Epithelial cell of proximal tubule (primary cell): Measurements from ENCODE around the gene CPT1B. TPM values are rescaled to one million over a fixed set of nuclear protein-coding genes. Genes with fewer than 3 reads are reported as not detected.
A peak's percentile ranks its signal among the peaks of the same experiment; 100 is the strongest.

Experiments used
- DNase-seq: peaks from one replicate; pipeline ENCODE4 v3.0.0-alpha.2; 2011; ENCODE audit warnings: low read depth
- H3K4me3 ChIP-seq: 2 replicates; pipeline ENCODE4 v1.5.1; 2011; ENCODE audit warnings: low read depth, mild to moderate bottlenecking, low read length
- CTCF ChIP-seq: conservative IDR thresholded peaks from 2 replicates; pipeline ENCODE4 v1.5.1; 2012; ENCODE audit warnings: low read depth, mild to moderate bottlenecking, low read length
- total RNA-seq: library from RNA; depleted of rRNA; stranded (reverse); fragments of >200 nt; gene quantifications from 2 replicates; pipeline ENCODE4 v1.2.3, GENCODE V29; 2015

Gene CPT1B
- total RNA-seq, 1 donor from 2014 or later: 4.0 TPM

DNA sequence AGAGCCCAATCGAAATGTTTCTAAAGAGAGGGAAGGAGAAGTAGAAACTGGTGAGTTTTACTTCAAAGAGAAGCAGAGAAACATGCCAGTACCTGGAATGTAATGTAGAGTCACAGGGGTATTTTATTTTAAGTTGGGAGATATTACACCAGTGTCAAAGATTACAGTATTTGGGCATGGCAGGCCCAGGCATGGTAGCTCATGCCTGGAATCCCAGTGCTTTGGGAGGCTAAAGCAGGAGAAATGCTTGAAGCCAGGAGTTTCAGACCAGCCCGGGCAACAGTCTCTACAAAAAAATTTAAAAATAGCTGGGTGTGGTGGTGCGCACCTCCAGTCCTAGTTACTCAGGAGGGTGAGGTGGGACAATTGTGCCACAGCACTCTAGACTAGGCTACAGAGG, 18.2 kb downstream of the CPT1B start:
- DNase-seq: no peak

DNA sequence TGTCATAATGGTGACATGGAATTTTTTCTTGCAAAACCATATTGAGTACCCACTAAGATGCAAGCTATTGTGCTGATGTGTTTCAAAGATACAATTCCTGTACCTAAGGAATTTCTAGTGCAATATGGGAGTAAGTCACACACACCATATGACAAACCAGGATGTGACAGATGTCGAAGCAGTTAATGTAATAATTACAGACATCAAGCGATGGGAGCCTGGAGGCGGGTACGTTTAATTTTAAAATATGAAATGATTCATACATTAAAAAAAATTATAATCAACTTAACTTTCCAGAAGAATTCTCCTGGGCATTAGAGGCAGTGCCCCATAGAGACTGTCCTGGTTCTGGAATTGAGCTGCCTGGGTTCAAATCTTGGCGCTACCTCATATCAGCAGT, 21.5 kb downstream of the CPT1B start:
- no peak for TF ChIP-seq CTCF
- no peak for DNase-seq
- H3K4me3 ChIP-seq: no peak overlapping the region

More for the DNA sequence above, 18.2 kb downstream of the CPT1B start:
- TF ChIP-seq CTCF: no peak
- H3K4me3 ChIP-seq: no peak overlapping the region

DNA sequence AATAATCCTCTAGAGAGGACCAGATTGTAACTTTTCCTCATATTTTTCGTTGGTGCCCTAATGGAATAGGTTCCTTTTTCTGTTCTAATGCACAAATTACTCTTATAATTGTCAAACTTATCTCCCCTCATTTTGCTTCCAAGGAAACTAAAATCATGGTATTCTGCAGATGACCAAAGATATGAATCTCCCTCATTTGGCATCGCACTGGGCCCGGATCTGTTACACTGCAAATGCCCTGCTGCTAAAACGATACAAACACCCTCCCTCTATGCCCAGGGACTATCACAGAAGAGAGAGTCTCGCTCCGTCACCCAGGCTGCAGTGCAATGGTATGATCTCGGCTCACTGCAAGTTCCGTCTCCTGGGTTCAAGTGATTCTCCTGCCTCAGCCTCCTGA, 24.9 kb downstream of the CPT1B start:
- no peak overlapping the region for H3K4me3 ChIP-seq
- TF ChIP-seq CTCF: no peak
- no peak for DNase-seq

DNA sequence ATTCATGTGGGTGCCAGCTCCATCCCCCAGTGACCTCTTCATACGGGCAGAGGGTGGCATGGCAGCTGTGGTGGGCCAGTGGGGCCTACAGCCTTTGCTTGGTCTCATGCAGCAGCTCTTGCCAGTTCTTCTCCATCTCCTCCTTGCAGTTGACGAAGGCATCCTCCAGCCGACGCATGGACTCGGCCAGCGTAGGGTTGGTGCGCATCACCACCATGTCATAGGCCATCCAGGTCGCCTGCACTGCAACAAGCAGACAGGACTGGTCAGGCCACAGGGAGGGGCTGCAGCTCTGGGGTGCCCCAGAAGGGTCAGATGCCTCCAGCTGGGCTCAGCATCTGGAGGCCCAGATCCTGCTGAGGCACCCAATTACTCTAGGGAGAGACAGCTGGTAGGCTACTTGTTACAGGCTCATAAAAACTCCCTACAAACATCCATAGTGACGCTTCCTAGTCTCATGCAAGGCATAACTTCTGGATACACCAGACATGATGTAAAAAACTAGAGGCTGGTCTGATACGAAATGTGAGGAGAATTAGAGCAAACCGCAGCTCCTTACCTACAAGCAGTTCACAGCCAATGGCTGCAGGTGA, 27.0 kb downstream of the CPT1B start:
- DNase-seq: no peak
- no peak for TF ChIP-seq CTCF
- H3K4me3 ChIP-seq: no peak overlapping the region

- no peak overlapping the region for H3K4me3 ChIP-seq
- no peak for DNase-seq
- TF ChIP-seq CTCF: no peak
These were observed 27.8 kb downstream of the CPT1B start for GRCh38 chr22:50550395-50550794.

GRCh38 chr22:50548921-50549790, 29.1 kb downstream of the CPT1B start:
- no peak for DNase-seq
- peak overlapping the region; percentile 39 for H3K4me3 ChIP-seq
- TF ChIP-seq CTCF: no peak
